Right ventricle myocardium inferior (tissue), 1 donor: ENCODE results near the gene OR13F1. TPM values are rescaled to one million over a fixed set of nuclear protein-coding genes. Genes with fewer than 3 reads are reported as not detected.
"Not testable (repeated sequence)": the region's sequence is repeated elsewhere in the genome, so short reads cannot be mapped to it uniquely, and the experiment has no call there.

Experiments
- ATAC-seq: fragments of 200-7000 bp; cut with Tn5 transposase; one replicate; pipeline ENCODE4 v1.9.1; 2020; ENCODE audit warnings: mild to moderate bottlenecking, moderate library complexity
- DNase-seq: peaks from one replicate; pipeline ENCODE4 v3.0.0; 2021; ENCODE audit errors: missing footprints
- intact Hi-C: fragments of 100-400 bp; cut with DNase I; formaldehyde crosslinking; loops from one replicate; pipeline ENCODE4 v1.11.0; 2022
- long read RNA-seq: library from polyadenylated mRNA; unstranded; transcript quantifications from one replicate; pipeline ENCODE4 v2.0.0, GENCODE V29; 2021
- total RNA-seq: library from RNA; stranded (reverse); fragmentation: NEBNext Ultra II Directional; extraction: Animal tissue kit (Norgen Biotek cat#: 25700); gene quantifications from one replicate; pipeline ENCODE4 v1.2.1, GENCODE V29; 2021
- donor health status: DM: no; HTN: yes; CAD: no; lungs with severe emphysema.

OR13F1 gene
- total RNA-seq, result not detected
- long read RNA-seq, result 0 reads

DNA sequence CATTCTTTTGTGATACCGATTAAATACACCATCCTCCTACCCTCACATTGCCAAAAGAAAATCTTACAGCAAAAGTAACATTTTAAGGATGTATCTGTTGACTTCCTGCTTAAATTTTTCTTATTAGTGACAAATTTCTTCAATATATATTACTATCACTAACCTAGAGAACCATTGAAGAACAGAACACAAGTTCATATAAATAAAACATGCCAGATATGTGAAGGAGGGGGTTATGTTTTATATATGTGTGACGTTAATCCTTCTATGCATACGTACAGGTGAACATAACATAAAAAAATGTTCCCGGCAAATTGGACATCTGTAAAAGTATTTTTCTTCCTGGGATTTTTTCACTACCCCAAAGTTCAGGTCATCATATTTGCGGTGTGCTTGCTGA is at the start of gene OR13F1:
Gene OR13F1 (plus strand): TSS at position 301 of the 400 bp plus-strand sequence. CDS start 0 bp downstream, at position 301.
- ATAC-seq (no peak), DNase-seq (no peak)
- intact Hi-C loops, result no loop called here

- DNase-seq (no peak), ATAC-seq (no peak)
- intact Hi-C loops, result no loop called here
Measured at GRCh38 chr9:104456831-104457230, 47.2 kb upstream of the OR13F1 start.

DNA sequence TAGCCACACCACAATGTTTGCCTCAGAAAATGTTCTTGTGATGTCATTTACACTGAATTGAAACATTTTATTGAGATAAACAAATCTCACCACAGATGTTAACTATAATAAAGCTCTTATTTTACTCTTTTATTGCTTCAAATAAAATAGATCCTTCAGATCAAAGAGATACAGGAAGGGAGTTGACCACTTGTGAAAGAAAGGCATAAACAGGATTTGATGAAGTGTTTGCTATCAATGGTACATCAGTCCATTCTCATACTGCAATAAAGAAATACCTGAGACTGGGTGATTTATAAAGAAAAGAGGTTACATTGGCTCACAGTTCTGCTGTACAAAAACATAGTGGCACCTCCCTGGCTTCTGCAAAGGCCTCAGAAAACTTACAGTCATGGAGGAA is 40.2 kb upstream of the OR13F1 start:
- intact Hi-C loops, result no loop called here
- no peak for DNase-seq
- ATAC-seq, result no peak

DNA sequence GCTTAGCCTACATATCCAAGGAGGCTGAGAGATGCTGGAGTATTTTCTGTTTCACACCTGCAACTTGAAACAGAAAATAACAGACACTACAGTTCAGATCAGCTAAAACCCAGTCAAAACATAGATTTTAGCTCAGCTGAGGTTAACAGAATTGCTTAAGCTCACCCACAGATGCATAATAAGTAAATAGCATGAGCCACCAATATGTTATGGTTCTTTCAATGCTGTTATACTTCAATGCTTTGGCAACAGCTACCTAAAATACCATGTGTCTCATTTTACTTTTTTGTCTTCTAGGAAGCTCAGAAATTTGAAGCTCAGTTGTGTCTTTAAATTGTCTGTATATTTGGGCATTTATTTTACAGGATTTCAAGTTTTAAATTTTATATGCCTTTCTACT is 35.8 kb upstream of the OR13F1 start:
- DNase-seq, result no peak
- no peak for ATAC-seq
- intact Hi-C loops, result no loop called here

GRCh38 chr9:104482921-104483570 is 21.0 kb upstream of the OR13F1 start:
- ATAC-seq, result no peak
- no peak for DNase-seq
- intact Hi-C loops, result no loop called here

- intact Hi-C loops, result no loop called here
- ATAC-seq (no peak), DNase-seq (no peak)
Measured at GRCh38 chr9:104485014-104485413, 19.0 kb upstream of the OR13F1 start.

DNA sequence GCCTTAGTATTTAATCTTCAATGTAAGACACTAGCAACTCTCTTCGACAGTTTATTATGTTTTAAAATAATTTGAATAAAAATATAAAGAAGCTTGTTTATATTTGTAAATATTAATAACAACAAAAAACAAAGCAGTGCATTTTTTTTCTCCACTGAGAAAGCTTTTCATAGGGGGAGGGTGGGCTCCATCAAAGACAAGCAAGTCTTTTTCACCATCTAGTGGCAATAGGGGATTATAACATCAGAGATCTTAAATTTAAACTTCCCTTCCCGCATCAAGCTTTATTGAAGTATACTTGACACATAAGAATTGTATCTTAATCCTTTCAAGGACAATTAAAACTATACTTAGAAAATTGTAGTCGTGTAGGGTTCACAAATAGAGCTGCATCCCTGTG is 9.3 kb upstream of the OR13F1 start:
- DNase-seq (no peak), ATAC-seq (no peak)
- intact Hi-C loops, result no loop called here

GRCh38 chr9:104503440-104503839 is 623 bp upstream of the OR13F1 start:
- intact Hi-C loops, result no loop called here
- ATAC-seq (no peak), DNase-seq (no peak)

- DNase-seq, result no peak
- ATAC-seq, result no peak
- intact Hi-C loops, result no loop called here
Measured at GRCh38 chr9:104506565-104506964, 2.5 kb downstream of the OR13F1 start.

- intact Hi-C loops, result no loop called here
- ATAC-seq, result no peak
- no peak for DNase-seq
Measured at GRCh38 chr9:104514901-104515300, 10.8 kb downstream of the OR13F1 start.

DNA sequence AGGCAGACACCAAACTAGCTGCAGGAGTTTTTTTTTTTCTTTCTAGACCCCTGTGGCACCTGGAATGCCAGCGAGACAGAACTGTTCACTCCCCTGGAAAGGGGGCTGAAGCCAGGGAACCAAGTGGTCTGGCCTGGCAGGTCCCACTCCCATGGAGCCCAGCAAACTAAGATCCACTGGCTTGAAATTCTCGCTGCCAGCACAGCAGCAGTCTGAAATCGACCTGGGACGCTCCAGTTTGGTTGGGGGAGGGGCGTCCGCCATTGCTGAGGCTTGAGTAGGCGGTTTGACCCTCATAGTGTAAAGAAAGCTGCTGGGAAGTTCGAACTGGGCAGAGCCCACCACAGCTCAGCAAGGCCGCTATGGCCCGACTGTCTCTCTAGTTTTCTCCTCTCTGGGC is 16.2 kb downstream of the OR13F1 start:
- ATAC-seq, intact Hi-C loops: not testable (repeated sequence)

DNA sequence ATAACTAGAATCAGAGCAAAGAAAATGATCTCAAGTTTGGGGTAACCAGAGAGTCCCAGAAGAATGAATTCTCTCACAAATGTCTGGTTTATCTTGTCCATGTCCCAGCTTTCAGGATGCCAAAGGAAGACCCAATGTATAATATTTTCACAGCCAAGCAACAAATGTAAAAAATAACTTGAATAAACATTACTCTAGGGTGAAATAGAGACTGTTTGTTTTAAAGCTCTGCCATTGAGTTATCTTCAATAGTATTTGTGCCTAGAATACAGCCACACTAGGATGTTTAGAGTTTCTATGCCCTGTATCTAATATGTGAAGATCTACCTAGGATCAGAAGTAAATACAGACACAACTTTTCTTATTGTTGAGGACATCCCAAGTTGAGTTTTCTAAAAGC is 23.0 kb downstream of the OR13F1 start, which contains the start of gene OR13C4:
Gene OR13C4 (minus strand): TSS at position 101 of the 400 bp plus-strand sequence. CDS start 0 bp downstream, at position 101.
- ATAC-seq (no peak), DNase-seq (no peak)
- intact Hi-C loops, result no loop called here

More for the DNA sequence above, 16.2 kb downstream of the OR13F1 start:
- DNase-seq, result not testable (repeated sequence)

DNA sequence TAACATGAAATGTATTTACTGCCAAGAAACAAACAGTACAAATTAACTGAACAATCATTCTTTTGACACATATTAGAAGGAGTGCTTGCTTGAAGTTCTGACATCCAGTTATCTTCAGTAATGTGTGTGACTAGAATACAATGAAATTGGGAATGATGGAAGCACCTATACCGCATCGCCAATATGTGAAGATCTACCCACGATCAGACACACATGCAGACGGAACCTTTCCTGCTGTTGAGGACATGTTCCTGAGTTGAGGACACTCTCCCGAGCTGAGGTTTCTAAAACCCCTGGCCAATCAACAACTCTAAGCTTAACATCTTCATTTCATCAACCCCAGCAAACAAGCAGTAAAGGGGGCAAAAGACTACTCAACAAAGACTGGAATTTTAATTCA is 32.7 kb downstream of the OR13F1 start, which contains the start of gene OR13C3:
Gene OR13C3 (minus strand): TSS at position 101 of the 400 bp plus-strand sequence. CDS start 133 bp downstream, outside the sequence.
- no peak for ATAC-seq
- intact Hi-C loops, result no loop called here
- no peak for DNase-seq

DNA sequence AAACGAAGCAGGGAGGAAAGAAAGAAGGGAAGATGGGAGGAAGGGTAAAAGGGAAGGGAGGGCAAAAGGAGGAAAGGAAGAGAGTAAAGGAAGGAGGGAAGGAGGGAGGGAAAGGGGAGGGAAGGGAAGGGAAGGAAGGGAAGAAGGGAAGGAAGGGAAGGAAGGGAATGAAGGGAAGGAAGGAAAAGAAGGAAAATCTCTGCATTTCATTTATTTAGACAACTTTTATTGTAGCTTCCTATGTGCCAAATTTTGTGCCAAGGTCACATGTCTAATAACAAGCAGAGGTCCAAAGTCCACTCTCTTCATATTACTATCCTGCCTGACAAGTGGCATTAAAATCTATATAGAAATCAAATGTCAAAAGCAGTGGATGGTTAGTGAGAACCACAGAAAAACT is 35.2 kb downstream of the OR13F1 start:
- DNase-seq (no peak), ATAC-seq (no peak)
- intact Hi-C loops, result no loop called here

DNA sequence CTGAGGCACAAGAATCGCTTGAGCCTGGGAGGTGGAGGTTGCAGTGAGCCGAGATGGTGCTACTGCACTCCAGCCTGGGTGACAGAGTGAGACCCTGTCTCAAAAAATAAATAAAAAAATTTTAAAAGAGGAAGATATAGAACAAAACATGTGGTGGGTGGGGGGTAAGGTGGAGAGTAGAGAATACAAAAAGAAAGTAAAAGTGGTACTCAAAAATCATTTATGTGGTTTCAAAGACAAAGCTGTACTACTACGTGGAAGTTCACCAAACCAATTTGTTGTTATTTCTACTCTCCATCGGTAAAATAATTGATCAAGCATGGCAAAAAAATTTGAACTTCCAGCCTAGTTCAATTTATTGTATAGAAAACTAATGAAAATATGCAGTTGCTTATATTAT is 40.6 kb downstream of the OR13F1 start:
- intact Hi-C loops, result no loop called here
- DNase-seq (no peak), ATAC-seq (no peak)

DNA sequence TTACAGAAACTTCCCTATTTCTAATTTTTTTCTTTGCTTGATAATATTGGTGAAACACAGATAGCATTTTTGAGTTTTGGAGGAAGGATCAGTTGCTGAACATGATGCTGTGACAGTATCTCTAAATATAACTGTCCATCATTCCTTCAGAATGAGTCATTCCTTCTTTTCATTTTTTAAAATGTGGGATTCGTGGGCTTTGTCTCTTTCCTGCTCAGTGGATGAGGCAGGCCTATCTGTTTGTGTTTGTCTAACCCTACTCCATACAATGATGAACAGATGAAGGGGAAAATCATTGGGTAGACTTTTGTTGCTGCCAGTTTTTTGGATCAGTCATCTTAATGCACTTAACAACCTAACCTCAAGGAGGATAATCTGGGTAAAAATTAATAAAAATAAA is 49.2 kb downstream of the OR13F1 start:
- ATAC-seq (no peak), DNase-seq (no peak)
- intact Hi-C loops, result no loop called here

Other genes starting within 250 kb of the OR13F1 start
- not detected for gene OR13C4, start 22.9 kb downstream of the OR13F1 start, total RNA-seq
- gene OR13C3, start 32.6 kb downstream of the OR13F1 start, total RNA-seq, result not detected
- not detected for gene OR13C8, start 64.9 kb downstream of the OR13F1 start, total RNA-seq
- gene OR13C5, start 95.2 kb downstream of the OR13F1 start, total RNA-seq, result not detected
- gene OR13C2, start 101.4 kb downstream of the OR13F1 start, total RNA-seq, result not detected
- gene OR13C9, start 113.9 kb downstream of the OR13F1 start, total RNA-seq, result not detected
- gene OR13D1, start 190.3 kb downstream of the OR13F1 start, total RNA-seq, result not detected
- gene NIPSNAP3A, start 243.4 kb downstream of the OR13F1 start, total RNA-seq, result 21.6 TPM